ENCODE data around the gene RPS6KB2.
"Not testable (repeated sequence)": the region's sequence is repeated elsewhere in the genome, so short reads cannot be mapped to it uniquely, and the experiment has no call there.

The RPS6KB2 gene

GRCh38 chr11:67397536-67397935, 30.8 kb upstream of the RPS6KB2 start:
- DNase-seq (ENCODE audit: extremely low read depth in 1 of 2, low read depth in 1 of 2): no peak

- no peak for DNase-seq (ENCODE audit: extremely low read depth in 1 of 2, low read depth in 1 of 2)
Measured at GRCh38 chr11:67397986-67398660, 30.2 kb upstream of the RPS6KB2 start.

- DNase-seq (ENCODE audit: extremely low read depth in 1 of 2, low read depth in 1 of 2): no peak
Measured at GRCh38 chr11:67398661-67399563, 29.4 kb upstream of the RPS6KB2 start.

- no peak for DNase-seq (ENCODE audit: extremely low read depth in 1 of 2, low read depth in 1 of 2)
Measured at GRCh38 chr11:67400251-67400941, 27.9 kb upstream of the RPS6KB2 start.

GRCh38 chr11:67400942-67401494, 27.3 kb upstream of the RPS6KB2 start:
- no peak for DNase-seq (ENCODE audit: extremely low read depth in 1 of 2, low read depth in 1 of 2)

GRCh38 chr11:67401495-67402191, 26.7 kb upstream of the RPS6KB2 start, which contains the start of gene PPP1CA:
Gene PPP1CA, minus strand, starts transcription at chr11:67401858. Its CDS starts 76 bp downstream, at chr11:67401782.
- DNase-seq (ENCODE audit: extremely low read depth in 1 of 2, low read depth in 1 of 2): peak; percentile 73 to 92

- not testable (repeated sequence) for DNase-seq (ENCODE audit: extremely low read depth in 1 of 2, low read depth in 1 of 2)
Measured at GRCh38 chr11:67402192-67402839, 26.0 kb upstream of the RPS6KB2 start.

- DNase-seq (ENCODE audit: extremely low read depth in 1 of 2, low read depth in 1 of 2): not testable (repeated sequence)
Measured at GRCh38 chr11:67403085-67403484, 25.2 kb upstream of the RPS6KB2 start.

GRCh38 chr11:67404515-67405195, 23.6 kb upstream of the RPS6KB2 start:
- no peak for DNase-seq (ENCODE audit: extremely low read depth in 1 of 2, low read depth in 1 of 2)

GRCh38 chr11:67405196-67405567, 23.1 kb upstream of the RPS6KB2 start:
- DNase-seq (ENCODE audit: extremely low read depth in 1 of 2, low read depth in 1 of 2): no peak

GRCh38 chr11:67405688-67406339, 22.5 kb upstream of the RPS6KB2 start:
- no peak for DNase-seq (ENCODE audit: extremely low read depth in 1 of 2, low read depth in 1 of 2)

- DNase-seq (ENCODE audit: extremely low read depth in 1 of 2, low read depth in 1 of 2): no peak
Measured at GRCh38 chr11:67406420-67406968, 21.8 kb upstream of the RPS6KB2 start.

- no peak for DNase-seq (ENCODE audit: extremely low read depth in 1 of 2, low read depth in 1 of 2)
Measured at GRCh38 chr11:67406969-67407687, 21.2 kb upstream of the RPS6KB2 start.

- no peak for DNase-seq (ENCODE audit: extremely low read depth in 1 of 2, low read depth in 1 of 2)
Measured at GRCh38 chr11:67407688-67408163, 20.6 kb upstream of the RPS6KB2 start.

GRCh38 chr11:67408437-67409200, 19.7 kb upstream of the RPS6KB2 start:
- no peak for DNase-seq (ENCODE audit: extremely low read depth in 1 of 2, low read depth in 1 of 2)

GRCh38 chr11:67409261-67409666, 19.0 kb upstream of the RPS6KB2 start:
- peak in 1 of 2 donors; percentile 52 for DNase-seq (ENCODE audit: extremely low read depth in 1 of 2, low read depth in 1 of 2)

GRCh38 chr11:67409781-67410368, 18.4 kb upstream of the RPS6KB2 start:
- no peak for DNase-seq (ENCODE audit: extremely low read depth in 1 of 2, low read depth in 1 of 2)
